GM10266 (cell line): Measurements from ENCODE around the gene ZNF273.
A peak's percentile ranks its signal among the peaks of the same experiment; 100 is the strongest.

Source experiments
- DNase-seq: peaks from one replicate; pipeline ENCODE4 v3.0.0; 2012; ENCODE audit errors: extremely low spot score
- TF ChIP-seq, protein P1 (sequence below): IDR thresholded peaks from 2 replicates; pipeline ENCODE4 v1.5.1; 2012; ENCODE audit warnings: mild to moderate bottlenecking, low read depth; ENCODE audit not compliant: control insufficient read depth, insufficient read depth; ENCODE audit errors: missing control alignments

Gene ZNF273

GRCh38 chr7:64873517-64873916 lies 29.6 kb upstream of the ZNF273 start:
- TF ChIP-seq, protein P1, sequence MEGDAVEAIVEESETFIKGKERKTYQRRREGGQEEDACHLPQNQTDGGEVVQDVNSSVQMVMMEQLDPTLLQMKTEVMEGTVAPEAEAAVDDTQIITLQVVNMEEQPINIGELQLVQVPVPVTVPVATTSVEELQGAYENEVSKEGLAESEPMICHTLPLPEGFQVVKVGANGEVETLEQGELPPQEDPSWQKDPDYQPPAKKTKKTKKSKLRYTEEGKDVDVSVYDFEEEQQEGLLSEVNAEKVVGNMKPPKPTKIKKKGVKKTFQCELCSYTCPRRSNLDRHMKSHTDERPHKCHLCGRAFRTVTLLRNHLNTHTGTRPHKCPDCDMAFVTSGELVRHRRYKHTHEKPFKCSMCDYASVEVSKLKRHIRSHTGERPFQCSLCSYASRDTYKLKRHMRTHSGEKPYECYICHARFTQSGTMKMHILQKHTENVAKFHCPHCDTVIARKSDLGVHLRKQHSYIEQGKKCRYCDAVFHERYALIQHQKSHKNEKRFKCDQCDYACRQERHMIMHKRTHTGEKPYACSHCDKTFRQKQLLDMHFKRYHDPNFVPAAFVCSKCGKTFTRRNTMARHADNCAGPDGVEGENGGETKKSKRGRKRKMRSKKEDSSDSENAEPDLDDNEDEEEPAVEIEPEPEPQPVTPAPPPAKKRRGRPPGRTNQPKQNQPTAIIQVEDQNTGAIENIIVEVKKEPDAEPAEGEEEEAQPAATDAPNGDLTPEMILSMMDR, result no peak
- DNase-seq, result peak; percentile 5

DNA sequence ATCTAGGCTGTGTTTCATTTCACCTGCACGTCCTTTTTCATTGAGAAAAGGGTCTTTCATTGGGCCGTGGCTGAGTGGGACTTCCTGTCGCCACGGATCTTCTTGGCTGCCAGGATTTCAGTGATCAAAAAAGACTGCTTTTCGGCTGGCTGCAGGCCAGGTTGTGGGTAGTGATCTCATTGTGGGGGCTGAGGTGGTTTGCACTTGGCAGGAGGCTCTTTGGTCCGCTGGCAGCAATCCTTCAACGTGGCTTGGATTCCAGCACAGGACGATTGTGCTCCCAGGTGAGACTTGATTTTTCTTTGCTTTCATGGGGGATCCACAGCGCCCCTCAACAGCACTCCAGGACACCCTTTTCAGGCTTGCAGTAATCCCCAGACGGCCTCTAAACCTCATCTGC lies 29.0 kb upstream of the ZNF273 start:
- peak; percentile 6 for DNase-seq
- TF ChIP-seq, protein P1, result no peak

GRCh38 chr7:64874562-64875250 lies 28.4 kb upstream of the ZNF273 start:
- no peak for DNase-seq
- TF ChIP-seq, protein P1, result no peak

GRCh38 chr7:64875258-64875657 lies 27.8 kb upstream of the ZNF273 start:
- no peak for DNase-seq
- TF ChIP-seq, protein P1, result no peak

DNA sequence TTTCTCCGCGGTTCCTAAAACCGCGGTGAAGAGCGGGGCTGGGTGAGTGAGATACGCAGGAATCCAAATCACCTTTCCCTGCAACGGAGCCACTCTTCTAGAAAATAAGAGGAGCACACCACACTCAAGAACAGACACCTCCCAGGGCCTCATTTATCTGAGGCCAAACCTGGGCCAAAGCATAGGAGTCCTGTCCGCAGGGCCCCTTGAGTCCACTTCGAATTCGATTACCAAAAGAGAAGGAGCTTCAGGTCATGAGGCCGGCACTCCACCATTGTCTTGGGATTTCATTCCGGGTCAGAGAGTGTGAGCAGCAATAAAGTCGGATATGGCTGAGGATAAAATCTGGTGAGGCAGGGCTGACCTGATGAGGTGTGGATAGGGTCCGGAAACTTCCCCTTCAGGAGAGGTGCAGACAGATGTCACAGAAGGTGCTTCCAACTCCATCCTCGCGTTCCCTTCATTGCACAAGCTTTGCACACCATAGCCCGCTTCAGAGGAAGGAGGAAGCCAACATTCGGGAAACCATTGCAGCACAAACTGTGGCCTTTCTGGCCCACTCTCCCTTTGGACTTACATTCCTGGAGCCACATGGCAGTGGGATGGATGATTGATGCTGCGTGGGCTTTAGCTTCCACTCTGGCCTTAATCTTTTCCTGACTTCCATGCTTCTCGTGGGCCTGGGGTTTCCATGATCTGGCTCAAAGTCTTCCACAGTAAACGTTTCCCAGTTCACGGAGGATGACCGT lies 27.2 kb upstream of the ZNF273 start:
- TF ChIP-seq, protein P1, result no peak
- no peak for DNase-seq

DNA sequence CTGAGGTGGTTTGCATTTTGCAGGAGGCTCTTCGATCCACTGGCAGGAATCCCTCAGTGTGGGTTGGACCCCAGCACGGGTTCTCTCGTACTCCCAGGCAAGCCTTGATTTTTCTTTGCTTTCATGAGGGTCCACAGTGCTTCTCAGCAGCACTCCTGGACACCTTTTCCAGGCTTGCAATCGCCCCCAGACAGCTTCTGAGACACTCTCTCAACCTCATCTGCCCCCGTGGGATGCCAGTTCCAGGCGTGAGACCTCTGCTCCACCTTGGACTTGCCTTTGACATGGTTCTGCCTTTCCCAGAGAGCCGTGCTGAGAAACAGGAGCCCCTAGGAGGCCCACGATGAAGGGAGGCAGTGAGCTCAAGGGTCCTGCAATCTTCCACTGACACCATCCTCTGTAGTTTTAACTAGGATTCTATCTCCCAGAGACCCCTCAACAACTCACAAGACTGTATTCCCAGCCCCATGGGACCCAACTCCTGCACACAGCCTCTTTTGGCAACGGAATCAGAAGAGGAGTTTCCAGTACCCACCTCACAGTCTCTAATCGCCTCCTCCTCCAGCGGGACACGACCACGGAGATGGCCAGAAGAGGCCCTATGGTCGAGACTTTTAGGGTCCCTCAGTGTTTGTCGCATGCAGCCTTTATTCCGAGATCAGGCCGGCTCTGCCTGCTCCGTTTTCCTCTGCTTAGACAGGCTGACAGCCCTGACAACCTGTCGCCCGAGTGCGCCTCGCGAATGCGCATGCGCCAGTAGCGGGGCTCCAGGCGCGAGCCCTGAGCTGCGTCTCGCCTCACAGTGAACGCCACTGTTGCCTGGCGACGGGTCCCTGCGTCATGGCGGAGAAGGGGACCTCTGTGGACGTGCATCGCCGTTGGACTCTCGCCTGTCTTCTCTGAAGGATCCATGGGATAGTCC lies 26.0 kb upstream of the ZNF273 start:
- DNase-seq, result peak; percentile 12
- TF ChIP-seq, protein P1, result no peak
